GM20000 (cell line): ENCODE data around the gene AFF3.

Source experiments
- DNase-seq: peaks from one replicate; pipeline ENCODE4 v3.0.0; 2012; ENCODE audit warnings: low spot score
- CTCF ChIP-seq: IDR thresholded peaks from 2 replicates; pipeline ENCODE4 v1.5.1; 2012; ENCODE audit warnings: mild to moderate bottlenecking, control low read depth; ENCODE audit errors: extremely low read depth, missing control alignments

The AFF3 gene

GRCh38 chr2:99810225-99810624 lies 332.2 kb downstream of the AFF3 start:
- no peak for TF ChIP-seq CTCF
- DNase-seq, result no peak

GRCh38 chr2:99809259-99809900 lies 333.0 kb downstream of the AFF3 start:
- DNase-seq, result no peak
- TF ChIP-seq CTCF, result no peak

GRCh38 chr2:99808361-99809200 lies 333.8 kb downstream of the AFF3 start:
- no peak for DNase-seq
- no peak for TF ChIP-seq CTCF

GRCh38 chr2:99806758-99807157 lies 335.6 kb downstream of the AFF3 start:
- no peak for DNase-seq

GRCh38 chr2:99805930-99806476 lies 336.4 kb downstream of the AFF3 start:
- DNase-seq, result no peak
- TF ChIP-seq CTCF, result no peak

More at GRCh38 chr2:99806758-99807157, 335.6 kb downstream of the AFF3 start:
- TF ChIP-seq CTCF, result no peak

- no peak for DNase-seq
Observed at GRCh38 chr2:99803846-99804245, 338.5 kb downstream of the AFF3 start.

More at GRCh38 chr2:99803846-99804245, 338.5 kb downstream of the AFF3 start:
- TF ChIP-seq CTCF, result no peak
